IPS-NIHi7 (cell line): ENCODE measurements around the gene CACNA1S.
A peak's percentile ranks its signal among the peaks of the same experiment; 100 is the strongest.

Experiments
- DNase-seq: peaks from one replicate; pipeline ENCODE4 v3.0.0; 2012; ENCODE audit warnings: mixed read lengths; ENCODE audit errors: extremely low spot score

CACNA1S gene

DNA sequence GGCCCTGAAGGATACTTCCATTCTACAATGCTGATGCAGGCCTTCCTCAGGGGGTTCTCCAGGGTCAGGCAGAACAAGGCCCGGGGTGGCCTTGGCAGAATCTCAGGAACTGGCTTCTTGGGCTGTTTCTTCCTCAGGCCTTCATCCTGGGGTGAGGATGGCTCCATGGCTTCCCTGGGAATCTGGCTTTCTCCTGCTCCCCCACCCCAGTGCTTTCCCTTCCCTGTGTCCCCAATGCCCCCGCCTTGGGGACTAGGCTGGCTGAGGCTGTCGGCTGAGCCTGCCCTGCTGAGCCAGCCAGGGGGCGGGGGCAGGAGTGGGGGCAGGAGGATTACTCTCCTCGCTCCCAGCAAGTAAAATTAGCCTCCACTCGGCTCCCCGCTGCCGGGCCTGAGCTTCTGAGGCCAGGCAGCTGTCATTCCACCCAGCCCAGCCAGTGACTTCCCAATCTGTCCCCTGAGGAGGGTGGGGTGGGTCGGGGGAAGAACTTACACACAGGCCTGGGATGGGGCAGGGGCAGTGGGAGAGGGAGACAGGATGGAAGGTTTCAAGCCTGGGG lies at the start of gene CACNA1S:
CACNA1S (minus strand) TSS at position 254 of the 559 bp plus-strand sequence; CDS start at position 167, 87 bp downstream.
- DNase-seq, result no peak

DNA sequence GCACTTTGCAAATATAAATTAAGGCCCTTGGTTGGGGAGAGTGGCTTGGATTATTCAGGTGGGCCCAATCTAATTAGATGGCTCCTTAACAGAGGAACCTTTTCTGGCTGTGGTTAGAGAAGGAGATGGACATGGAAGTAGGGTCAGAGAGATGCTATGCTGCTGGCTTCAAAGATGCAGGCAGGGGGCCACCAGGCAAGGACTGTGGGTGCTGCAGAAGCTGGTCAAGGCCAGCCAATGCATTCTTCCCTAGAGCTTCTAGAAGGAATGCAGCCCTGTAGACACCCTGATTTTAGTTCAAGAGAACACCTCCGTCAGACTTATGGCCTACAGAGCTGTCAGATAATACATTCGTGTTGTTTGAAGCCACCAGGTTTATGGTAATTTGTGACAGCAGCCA lies 45.7 kb upstream of the CACNA1S start:
- DNase-seq, result no peak

DNA sequence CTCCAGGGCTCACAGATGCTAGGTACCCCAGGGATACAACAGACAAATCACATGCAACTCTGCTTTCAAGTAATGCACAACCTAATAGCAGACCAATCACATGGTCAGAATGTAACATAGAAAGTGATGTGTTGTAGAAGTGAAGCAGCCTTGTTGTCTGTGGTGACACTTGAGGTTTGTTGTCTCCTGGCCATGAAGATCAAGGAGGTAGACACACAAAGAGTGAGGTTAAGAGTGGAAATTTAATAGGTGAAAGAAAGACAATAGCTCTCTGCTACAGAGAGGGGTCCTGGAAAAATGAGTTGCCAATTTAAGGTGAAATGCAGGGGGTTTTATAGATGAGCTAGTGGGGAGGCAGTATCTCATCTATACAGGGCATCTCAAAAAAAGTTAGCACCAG lies 44.6 kb upstream of the CACNA1S start:
- DNase-seq, result no peak

DNA sequence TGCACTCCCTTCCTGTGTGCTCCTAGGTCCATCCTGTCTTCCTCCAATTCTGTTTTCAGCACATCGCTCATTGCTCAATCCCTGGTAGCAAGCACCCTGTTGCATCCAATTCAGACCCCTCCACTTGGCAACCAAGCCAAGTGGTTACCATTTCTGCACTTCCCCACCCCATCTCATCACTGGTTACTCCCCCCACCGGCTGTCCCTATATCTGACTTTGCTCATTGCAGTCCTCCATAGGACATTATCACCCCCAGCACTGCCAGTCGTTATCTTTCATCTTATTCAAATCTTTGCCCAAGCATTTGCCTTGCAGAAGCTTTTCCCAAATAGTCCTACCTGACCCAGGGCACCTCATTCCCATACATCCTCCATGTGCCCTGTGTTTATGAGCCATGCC lies 44.1 kb upstream of the CACNA1S start:
- no peak for DNase-seq

DNA sequence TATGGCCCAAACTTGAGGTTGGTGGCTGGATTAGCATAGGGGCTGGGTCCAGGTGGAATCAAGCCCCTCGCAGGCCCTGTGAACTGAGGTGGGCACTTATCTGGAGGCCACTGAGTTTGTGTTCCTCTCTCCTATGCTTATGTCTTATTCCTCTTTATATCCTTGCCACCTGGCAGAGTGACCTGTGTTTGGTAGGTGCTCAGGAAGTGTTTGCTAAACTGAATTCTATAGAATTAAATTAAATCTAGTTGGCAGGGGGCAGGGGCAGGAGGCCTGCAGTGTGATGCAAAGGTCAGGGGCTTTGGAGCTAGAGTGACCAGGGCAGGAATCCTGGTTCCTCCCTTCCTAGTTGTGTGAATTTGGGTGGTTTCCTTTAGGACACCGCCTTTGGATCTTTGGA lies 43.1 kb upstream of the CACNA1S start:
- DNase-seq, result no peak

DNA sequence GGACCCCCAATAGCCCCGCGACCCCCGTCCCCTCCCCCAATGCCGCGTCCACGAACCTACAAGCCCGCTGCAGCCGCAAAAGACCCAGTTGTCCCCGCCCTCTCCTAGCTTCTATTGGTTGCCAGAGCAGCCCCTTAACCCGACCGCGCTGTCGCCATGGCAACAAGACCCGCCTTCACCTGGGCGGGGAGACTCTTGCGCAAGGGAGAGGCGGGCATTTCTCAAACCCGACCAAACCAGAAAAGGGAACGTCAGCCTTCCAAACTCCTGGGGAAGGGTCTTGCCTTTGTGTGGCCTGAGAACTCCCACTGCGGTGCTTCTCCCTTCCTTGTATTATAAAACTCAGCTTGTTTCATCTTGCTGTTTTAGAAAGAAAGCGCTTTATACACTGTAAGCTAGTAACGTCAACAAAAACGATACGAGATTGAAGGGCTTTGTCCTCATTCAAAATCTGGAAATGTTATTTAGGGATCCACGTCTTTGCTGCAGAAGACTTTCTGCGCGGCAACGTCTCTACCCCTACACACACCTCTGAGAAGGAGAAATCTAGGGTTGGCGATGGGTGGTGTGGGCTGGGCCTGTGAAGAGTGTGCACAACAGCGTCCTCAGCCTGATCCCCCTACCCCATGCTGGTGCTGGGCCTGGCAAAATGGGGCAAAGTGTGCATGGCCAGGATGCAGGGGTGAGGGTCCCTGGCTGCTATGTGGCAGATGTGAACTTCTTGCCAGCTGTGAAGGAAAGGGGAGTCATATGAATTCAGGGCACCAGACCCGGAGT lies 42.4 kb upstream of the CACNA1S start, which contains the start of gene TMEM9:
TMEM9 (minus strand) TSS at position 86 of the 777 bp plus-strand sequence. CDS start 551 bp downstream, outside the sequence.
- DNase-seq, result peak; percentile 99

DNA sequence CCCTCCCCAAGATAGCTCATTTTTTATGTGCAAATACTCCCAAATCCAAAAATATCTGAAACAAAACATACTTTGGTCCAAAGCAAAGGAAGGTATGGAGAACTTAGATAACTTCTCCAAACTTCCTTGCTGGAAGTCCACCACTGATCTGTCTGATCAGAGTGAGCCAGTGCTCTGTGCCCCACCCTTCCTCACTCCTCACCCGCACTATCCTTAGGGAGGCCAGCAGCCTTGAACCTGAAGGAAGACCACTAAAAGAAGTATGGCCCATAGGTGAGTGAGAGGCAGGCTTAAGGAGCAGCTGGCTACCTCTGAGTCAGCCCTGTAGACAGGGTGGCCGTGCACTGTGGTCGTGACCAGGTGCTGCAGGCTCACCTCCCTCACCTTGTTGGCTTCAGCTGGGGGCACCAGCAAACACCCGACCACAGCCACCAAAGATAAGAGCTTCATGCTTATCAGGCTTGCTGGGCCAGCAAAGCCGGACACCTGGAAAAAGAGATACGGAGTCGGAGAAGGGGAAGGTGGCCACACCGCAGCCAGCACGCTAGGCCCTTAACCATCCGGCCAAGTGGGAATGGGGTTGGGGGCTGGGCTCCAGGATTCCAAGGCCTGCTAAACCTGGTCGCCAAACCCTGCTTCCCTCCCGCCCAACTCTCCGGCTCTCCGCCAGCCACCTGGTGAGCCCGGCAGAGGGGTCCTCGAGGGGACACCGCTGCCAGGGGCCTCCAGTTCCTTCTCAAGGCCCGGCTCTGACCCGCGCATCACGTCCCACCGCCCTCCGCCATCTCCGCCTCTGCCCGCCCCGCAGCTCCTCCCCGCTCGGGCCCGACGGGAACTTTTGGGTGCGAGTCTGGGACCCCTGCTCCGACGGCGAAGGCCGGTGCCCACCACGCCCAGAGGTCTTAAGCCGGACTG lies 41.5 kb upstream of the CACNA1S start:
- peak; percentile 66 for DNase-seq

DNA sequence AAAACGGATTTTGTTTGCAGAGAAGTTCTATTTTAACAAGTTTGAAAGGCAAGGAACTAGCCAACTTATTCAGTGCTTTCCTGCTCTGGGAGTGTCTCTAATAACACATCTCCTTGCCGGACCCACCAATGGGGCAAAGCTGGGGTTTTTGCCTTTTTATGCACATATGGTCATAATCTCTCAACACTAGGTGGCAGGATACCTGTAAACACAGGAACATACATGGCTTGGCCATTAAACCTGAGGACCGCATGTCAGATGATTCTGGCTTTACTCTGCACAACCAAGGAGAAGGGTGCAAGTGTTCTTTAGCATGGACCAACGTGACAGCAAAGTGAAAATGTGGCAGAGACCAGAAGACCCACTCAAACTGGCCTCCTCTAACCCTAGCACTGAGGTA lies 37.2 kb upstream of the CACNA1S start:
- DNase-seq, result peak; percentile 67

DNA sequence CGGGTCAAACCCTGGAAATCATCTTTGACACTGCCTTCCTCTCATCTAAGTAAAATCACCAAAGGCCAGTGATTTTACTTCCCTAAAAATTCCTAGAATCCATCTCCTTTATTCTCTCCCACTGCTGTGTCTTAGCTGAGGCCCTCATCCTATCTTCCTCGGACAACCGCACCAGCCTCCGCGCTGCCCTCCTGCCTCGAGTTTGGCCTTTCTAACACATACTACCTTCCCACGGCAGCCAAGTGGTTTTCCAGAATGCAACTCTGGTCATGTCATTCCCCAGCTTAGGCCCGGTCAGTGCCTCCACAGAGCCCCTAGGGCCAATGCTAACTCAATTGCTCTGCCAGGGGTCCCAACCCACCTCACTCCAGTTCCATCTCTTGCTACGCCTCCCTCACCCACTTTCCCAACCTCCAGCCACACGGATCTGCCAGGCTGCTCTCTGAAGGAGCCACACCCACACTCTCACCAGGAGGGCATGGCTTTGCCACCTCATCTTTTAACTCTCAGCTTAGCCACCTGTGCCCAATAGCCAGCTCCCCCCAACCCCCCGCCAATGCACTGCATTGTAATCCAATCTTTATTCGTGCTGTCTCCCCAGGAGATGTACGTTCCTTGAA lies 35.3 kb upstream of the CACNA1S start:
- DNase-seq, result no peak

DNA sequence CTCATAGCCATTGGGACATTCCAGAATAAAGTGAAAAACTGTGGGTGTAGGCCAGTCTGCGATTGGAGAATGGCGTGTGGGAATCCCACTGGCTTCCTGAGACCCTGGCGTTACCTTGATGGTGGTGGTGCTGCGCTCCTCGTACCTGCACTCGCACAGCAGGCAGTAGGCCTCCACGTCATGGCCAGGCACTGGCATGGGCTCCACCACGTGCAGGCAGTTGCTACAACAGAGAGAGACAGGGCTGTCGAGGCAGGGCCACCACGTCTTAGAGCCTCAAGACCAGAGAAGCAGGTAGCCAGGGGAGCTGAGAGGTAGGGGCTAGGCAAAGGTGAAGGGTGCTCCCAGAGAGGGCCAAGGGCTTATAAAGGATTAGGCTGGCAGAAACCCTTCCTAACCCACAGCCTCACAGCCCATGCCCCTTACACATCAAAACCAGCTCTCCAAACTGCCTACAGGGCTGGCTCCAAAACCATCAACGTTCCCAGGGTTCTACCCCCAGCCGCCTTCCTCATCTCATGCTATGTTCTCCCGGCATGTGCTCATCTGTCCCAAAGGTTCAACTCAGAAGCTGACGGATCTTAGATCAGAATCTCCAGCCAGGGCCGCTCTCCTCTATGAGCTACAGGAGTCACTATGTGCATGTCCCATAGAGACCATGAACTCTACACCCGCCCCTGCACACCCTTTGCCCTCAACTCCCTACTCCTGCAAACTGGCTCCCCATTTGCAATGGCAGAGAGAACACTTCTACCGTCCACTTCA lies 34.6 kb upstream of the CACNA1S start:
- no peak for DNase-seq

DNA sequence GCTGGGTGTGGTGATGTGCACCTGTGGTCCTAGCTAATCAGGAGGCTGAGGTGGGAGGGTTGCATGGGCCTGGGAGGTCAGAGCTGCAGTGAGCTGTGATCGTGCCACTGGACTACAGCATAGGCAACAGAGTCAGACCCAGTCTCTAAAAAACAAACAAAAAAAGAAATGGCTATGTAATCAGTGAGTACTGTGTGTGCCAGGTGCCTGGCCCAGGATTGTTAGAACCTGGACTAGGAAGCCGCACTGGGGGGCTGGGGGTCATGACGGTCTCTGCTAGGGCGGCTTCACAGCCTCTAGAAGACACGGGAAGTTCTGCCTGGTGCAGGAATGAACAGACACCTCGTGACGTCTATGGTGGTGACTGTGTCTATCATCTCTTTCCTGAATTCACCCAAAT lies 33.6 kb upstream of the CACNA1S start:
- DNase-seq, result no peak

DNA sequence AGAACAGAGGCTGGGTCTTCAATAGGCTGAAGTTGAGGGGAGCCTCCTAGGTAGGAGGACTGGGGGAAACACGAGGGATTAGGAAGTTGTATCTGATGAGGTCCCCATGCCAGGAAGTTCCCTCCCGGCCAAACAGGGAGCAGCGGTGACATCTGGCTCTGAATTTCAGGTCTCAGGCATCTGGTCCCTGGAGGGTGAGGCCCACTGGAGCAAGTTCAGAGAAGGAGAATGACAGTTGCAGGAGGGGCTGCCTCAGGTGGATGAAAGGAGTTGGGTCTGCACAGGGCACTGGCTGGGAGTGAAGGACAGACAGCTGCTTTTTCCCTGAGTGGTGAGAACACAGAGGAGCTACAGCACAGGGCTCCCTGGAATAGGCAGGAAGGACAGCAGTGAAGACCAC lies 32.9 kb upstream of the CACNA1S start:
- DNase-seq, result no peak

DNA sequence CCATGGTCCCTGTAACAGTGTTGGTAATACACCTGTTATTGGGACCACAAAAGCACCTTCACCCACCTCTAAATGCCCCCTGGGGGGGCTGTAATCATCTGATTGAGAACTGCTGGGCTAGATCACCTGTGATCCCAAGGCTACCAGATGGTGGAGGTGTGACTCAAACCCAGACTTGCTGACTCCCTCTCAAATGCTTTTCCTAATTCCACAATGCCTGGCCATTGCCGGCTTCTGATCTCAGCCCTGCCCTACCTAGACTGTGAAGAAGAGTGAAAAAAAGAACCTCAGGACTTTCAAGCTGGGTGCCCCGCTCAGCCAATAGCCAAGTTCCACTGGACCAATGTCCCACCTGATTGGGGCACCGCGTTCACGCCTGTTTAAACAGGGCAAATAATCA lies 32.5 kb upstream of the CACNA1S start:
- DNase-seq, result no peak

DNA sequence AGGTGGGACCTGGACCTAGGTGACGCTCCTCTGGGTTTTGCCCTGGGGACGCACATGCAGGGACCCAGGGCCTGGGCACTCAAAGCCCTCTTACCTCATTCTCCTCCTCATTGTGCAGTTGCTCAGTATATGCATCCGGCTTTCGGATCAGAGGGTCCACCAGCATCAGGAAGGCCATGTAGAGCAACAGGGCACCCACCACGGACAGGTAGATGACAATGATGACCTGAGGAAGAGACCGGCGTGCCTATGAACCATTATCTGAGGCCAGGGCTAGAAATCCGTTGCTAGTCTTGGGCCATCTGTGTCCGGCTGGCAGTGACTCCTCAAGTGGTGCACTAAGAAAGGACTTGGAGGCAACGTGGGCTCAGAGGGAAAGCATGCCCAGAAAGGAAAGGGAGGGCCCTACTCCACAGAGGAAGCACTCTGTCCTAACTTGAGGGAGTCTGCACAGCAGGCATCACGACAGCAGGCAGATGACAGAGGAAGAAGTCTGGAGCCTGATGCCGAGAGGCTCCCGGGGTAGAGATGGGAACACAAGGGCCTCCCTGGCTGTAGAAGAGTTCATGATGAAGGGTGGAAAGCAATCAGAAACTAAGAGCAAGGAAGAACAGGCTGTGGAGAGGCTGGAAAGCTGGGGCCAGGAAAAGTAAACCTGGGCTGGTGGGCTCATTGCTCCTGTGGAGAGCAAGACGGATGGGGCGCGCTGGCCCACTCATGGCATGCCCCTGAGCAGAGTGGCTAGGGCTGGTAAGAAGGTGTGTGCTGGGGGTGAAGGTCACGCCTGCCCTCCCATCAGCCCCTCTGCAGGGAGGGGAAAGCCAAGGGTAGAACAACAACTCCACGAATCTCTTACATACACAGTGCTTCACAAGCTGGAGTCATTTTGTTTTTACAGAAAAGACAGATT lies 31.8 kb upstream of the CACNA1S start:
- no peak for DNase-seq

DNA sequence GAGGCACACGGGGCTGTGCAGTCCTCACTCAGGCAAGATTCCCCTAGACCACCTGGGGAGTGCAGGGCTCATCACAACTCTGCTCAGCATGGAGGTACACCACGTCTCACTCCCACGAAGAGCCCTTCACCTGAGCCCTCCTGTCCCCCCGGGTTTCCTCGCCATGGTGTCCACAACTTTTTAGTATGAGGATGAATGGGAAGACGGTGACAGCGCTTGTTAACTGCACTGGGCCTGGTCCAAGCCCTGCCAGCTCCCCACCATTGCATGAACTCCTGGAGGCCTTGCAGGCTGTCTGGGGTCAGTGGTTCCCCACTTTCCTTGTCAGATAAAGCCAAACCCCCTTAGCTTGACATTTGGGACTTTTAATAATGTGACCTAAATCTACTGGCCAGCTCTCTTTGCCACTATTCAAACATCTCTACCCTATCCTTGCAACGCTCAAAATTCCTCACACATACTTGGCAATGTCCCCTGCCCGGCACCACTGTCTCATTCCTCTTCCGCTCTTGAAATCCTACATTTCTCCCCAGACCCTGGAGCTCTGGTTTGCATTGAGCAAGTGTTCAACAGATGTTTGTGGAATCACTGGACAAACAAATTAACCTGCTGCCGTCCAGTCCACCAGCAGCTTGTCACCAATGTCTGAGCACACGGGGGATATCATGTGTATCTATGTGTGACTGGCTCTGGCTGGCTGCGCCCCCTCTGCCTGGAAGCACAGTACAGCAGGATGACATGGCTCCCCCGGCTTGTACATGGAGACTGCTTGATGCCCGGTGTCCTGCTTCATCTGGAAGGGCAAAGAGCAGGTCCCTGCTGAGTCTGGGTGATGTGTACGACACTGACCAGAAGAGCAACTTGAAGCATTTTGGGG lies 30.9 kb upstream of the CACNA1S start:
- DNase-seq, result no peak

DNA sequence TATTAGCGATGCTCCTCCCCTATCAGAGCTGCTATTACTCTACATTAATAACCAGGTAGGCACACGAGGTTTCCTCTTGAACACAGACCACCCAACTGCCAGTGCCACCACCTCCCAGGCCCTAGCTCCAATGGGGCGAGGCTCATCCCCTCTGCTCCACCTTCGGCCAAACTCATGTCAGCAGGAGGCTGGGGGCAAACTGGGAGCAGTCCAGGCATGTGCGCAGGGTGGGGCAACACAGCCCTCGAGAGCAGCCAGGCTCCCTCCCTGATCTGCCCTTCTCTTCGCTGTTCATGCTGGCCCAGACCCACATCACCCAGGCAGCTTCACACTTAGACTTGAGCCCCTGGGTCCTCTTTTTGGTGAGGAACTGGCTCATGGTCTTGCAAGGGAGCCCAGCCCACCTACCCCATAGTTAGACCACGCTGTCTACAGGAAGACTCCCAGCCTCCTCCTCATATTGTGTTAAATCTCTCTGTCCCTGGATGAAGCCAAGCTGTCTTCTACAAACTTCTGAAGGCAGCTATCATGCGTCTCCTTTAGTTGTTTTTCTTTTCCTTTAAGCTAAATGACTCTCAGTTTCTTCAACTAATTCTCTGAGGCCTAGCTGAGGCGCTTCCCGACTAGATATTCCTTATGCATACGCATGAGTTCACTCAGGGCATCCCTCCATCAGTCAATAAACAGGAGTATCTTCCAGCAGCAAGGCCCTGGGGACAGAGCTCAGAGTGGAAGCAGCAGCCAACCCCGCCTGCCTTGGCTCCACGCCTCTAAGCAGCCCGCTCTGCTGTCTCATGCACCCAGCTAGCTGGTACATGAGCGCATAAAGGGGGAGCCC lies 30.0 kb upstream of the CACNA1S start:
- DNase-seq, result no peak

DNA sequence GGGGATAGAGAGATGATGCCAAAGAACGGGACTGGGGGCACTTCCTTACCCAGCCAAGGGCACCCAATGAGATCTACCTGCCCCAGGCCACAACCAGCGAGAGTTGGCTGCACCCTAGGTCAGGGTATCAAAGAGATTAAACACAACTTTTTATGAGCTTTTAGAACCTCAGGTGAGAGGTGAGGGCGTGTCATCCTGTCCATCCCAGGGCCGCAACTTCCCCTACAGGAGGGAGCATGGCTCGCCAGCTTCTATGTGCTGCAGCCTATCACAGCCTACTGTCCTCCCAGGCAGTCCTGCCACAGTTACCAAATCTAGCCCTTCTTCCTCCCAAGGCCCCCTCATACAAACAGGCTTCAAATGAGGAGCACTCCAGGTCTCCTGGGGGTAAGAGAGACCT lies 29.2 kb upstream of the CACNA1S start:
- no peak for DNase-seq

DNA sequence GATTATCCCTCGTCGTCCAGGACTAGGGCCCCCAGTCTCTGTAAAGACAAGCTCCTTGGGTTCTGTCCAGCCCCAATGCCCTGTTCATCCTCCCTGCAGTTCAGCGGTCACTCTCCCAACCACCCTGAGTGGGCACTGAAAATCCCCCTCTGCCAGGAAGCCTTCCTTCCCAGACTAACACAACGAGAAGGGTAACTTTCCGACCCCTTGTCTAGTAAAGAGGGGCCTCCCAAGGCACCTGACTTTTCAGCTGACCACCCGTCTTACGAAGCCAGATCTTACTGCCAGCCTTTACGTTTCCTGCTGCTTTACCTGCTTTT lies 28.7 kb upstream of the CACNA1S start:
- DNase-seq, result no peak
